ENCODE results near the gene BCAT1.
"Not testable (repeated sequence)": the region's sequence is repeated elsewhere in the genome, so short reads cannot be mapped to it uniquely, and the experiment has no call there.

Gene BCAT1

GRCh38 chr12:24889411-24889810, 59.5 kb downstream of the BCAT1 start:
- Histone ChIP-seq H3K4me1 (ENCODE audit: control insufficient read depth, insufficient read depth, low read length) (peaks cover 3% of the 10 kb centered on the region), H3K27me3 (ENCODE audit: control insufficient read depth, insufficient read depth, low read length) (no peaks in the 10 kb centered on the region), H3K36me3 (ENCODE audit: control insufficient read depth, insufficient read depth, low read length) (no peaks in the 10 kb centered on the region), H3K9me3 (ENCODE audit: control insufficient read depth, insufficient read depth, low read length) (no peaks in the 10 kb centered on the region), H3K9ac (ENCODE audit: low read depth, low read length) (no peak overlapping the region), H3K4me3 (ENCODE audit: low read depth, low read length) (no peak overlapping the region)

- H3K4me3 ChIP-seq (ENCODE audit: low read depth, low read length) = no peak overlapping the region
- peaks cover 3% of the 10 kb centered on the region for H3K4me1 ChIP-seq (ENCODE audit: control insufficient read depth, insufficient read depth, low read length)
- H3K9me3 ChIP-seq (ENCODE audit: control insufficient read depth, insufficient read depth, low read length) = no peaks in the 10 kb centered on the region
- no peaks in the 10 kb centered on the region for H3K36me3 ChIP-seq (ENCODE audit: control insufficient read depth, insufficient read depth, low read length)
- H3K9ac ChIP-seq (ENCODE audit: low read depth, low read length) = no peak overlapping the region
- H3K27me3 ChIP-seq (ENCODE audit: control insufficient read depth, insufficient read depth, low read length) = no peaks in the 10 kb centered on the region
Measured at GRCh38 chr12:24888813-24889212, 60.1 kb downstream of the BCAT1 start.

- Histone ChIP-seq H3K4me1 (ENCODE audit: control insufficient read depth, insufficient read depth, low read length) (peaks cover 3% of the 10 kb centered on the region), H3K27me3 (ENCODE audit: control insufficient read depth, insufficient read depth, low read length) (no peaks in the 10 kb centered on the region), H3K4me3 (ENCODE audit: low read depth, low read length) (no peak overlapping the region), H3K9ac (ENCODE audit: low read depth, low read length) (no peak overlapping the region), H3K36me3 (ENCODE audit: control insufficient read depth, insufficient read depth, low read length) (no peaks in the 10 kb centered on the region), H3K9me3 (ENCODE audit: control insufficient read depth, insufficient read depth, low read length) (no peaks in the 10 kb centered on the region)
Measured at GRCh38 chr12:24884911-24885310, 64.0 kb downstream of the BCAT1 start.

GRCh38 chr12:24881724-24882371, 67.1 kb downstream of the BCAT1 start:
- Histone ChIP-seq H3K27me3 (ENCODE audit: control insufficient read depth, insufficient read depth, low read length) (no peaks in the 10 kb centered on the region), H3K9me3 (ENCODE audit: control insufficient read depth, insufficient read depth, low read length) (no peaks in the 10 kb centered on the region), H3K36me3 (ENCODE audit: control insufficient read depth, insufficient read depth, low read length) (peaks cover 2% of the 10 kb centered on the region), H3K9ac (ENCODE audit: low read depth, low read length) (no peak overlapping the region), H3K4me3 (ENCODE audit: low read depth, low read length) (no peak overlapping the region), H3K4me1 (ENCODE audit: control insufficient read depth, insufficient read depth, low read length) (no peaks in the 10 kb centered on the region)

- Histone ChIP-seq H3K9ac (ENCODE audit: low read depth, low read length) (no peak overlapping the region), H3K36me3 (ENCODE audit: control insufficient read depth, insufficient read depth, low read length) (peaks cover 2% of the 10 kb centered on the region), H3K27me3 (ENCODE audit: control insufficient read depth, insufficient read depth, low read length) (no peaks in the 10 kb centered on the region), H3K4me3 (ENCODE audit: low read depth, low read length) (no peak overlapping the region), H3K9me3 (ENCODE audit: control insufficient read depth, insufficient read depth, low read length) (no peaks in the 10 kb centered on the region), H3K4me1 (ENCODE audit: control insufficient read depth, insufficient read depth, low read length) (no peaks in the 10 kb centered on the region)
Measured at GRCh38 chr12:24881227-24881626, 67.7 kb downstream of the BCAT1 start.

GRCh38 chr12:24880732-24881131, 68.2 kb downstream of the BCAT1 start:
- Histone ChIP-seq H3K9me3 (ENCODE audit: control insufficient read depth, insufficient read depth, low read length) (no peaks in the 10 kb centered on the region), H3K4me3 (ENCODE audit: low read depth, low read length) (no peak overlapping the region), H3K27me3 (ENCODE audit: control insufficient read depth, insufficient read depth, low read length) (no peaks in the 10 kb centered on the region), H3K4me1 (ENCODE audit: control insufficient read depth, insufficient read depth, low read length) (no peaks in the 10 kb centered on the region), H3K9ac (ENCODE audit: low read depth, low read length) (no peak overlapping the region), H3K36me3 (ENCODE audit: control insufficient read depth, insufficient read depth, low read length) (peaks cover 2% of the 10 kb centered on the region)

- Histone ChIP-seq H3K9ac (ENCODE audit: low read depth, low read length) (no peak overlapping the region), H3K27me3 (ENCODE audit: control insufficient read depth, insufficient read depth, low read length) (no peaks in the 10 kb centered on the region), H3K36me3 (ENCODE audit: control insufficient read depth, insufficient read depth, low read length) (peaks cover 2% of the 10 kb centered on the region), H3K4me3 (ENCODE audit: low read depth, low read length) (no peak overlapping the region), H3K4me1 (ENCODE audit: control insufficient read depth, insufficient read depth, low read length) (no peaks in the 10 kb centered on the region), H3K9me3 (ENCODE audit: control insufficient read depth, insufficient read depth, low read length) (no peaks in the 10 kb centered on the region)
Measured at GRCh38 chr12:24879644-24880043, 69.3 kb downstream of the BCAT1 start.

GRCh38 chr12:24875014-24875413, 73.9 kb downstream of the BCAT1 start:
- no peaks in the 10 kb centered on the region for H3K4me1 ChIP-seq (ENCODE audit: control insufficient read depth, insufficient read depth, low read length)
- no peaks in the 10 kb centered on the region for H3K9me3 ChIP-seq (ENCODE audit: control insufficient read depth, insufficient read depth, low read length)
- H3K9ac ChIP-seq (ENCODE audit: low read depth, low read length) = no peak overlapping the region
- no peak overlapping the region for H3K4me3 ChIP-seq (ENCODE audit: low read depth, low read length)
- H3K36me3 ChIP-seq (ENCODE audit: control insufficient read depth, insufficient read depth, low read length) = peaks cover 2% of the 10 kb centered on the region
- no peaks in the 10 kb centered on the region for H3K27me3 ChIP-seq (ENCODE audit: control insufficient read depth, insufficient read depth, low read length)

GRCh38 chr12:24872211-24872610, 76.7 kb downstream of the BCAT1 start:
- Histone ChIP-seq H3K4me3 (ENCODE audit: low read depth, low read length) (no peak overlapping the region), H3K27me3 (ENCODE audit: control insufficient read depth, insufficient read depth, low read length) (no peaks in the 10 kb centered on the region), H3K9me3 (ENCODE audit: control insufficient read depth, insufficient read depth, low read length) (peaks cover 3% of the 10 kb centered on the region), H3K4me1 (ENCODE audit: control insufficient read depth, insufficient read depth, low read length) (no peaks in the 10 kb centered on the region), H3K36me3 (ENCODE audit: control insufficient read depth, insufficient read depth, low read length) (no peaks in the 10 kb centered on the region), H3K9ac (ENCODE audit: low read depth, low read length) (no peak overlapping the region)

GRCh38 chr12:24866139-24866538, 82.8 kb downstream of the BCAT1 start:
- H3K9ac ChIP-seq (ENCODE audit: low read depth, low read length); H3K9me3 ChIP-seq (ENCODE audit: control insufficient read depth, insufficient read depth, low read length); H3K4me1 ChIP-seq (ENCODE audit: control insufficient read depth, insufficient read depth, low read length); H3K36me3 ChIP-seq (ENCODE audit: control insufficient read depth, insufficient read depth, low read length); H3K27me3 ChIP-seq (ENCODE audit: control insufficient read depth, insufficient read depth, low read length); H3K4me3 ChIP-seq (ENCODE audit: low read depth, low read length): not testable (repeated sequence)

- Histone ChIP-seq H3K4me3 (ENCODE audit: low read depth, low read length) (no peak overlapping the region), H3K9me3 (ENCODE audit: control insufficient read depth, insufficient read depth, low read length) (peaks cover 6% of the 10 kb centered on the region), H3K9ac (ENCODE audit: low read depth, low read length) (no peak overlapping the region), H3K4me1 (ENCODE audit: control insufficient read depth, insufficient read depth, low read length) (no peaks in the 10 kb centered on the region), H3K27me3 (ENCODE audit: control insufficient read depth, insufficient read depth, low read length) (no peaks in the 10 kb centered on the region), H3K36me3 (ENCODE audit: control insufficient read depth, insufficient read depth, low read length) (peaks cover 3% of the 10 kb centered on the region)
Measured at GRCh38 chr12:24864796-24865125, 84.1 kb downstream of the BCAT1 start.

GRCh38 chr12:24861766-24862540, 86.9 kb downstream of the BCAT1 start:
- Histone ChIP-seq H3K4me1 (ENCODE audit: control insufficient read depth, insufficient read depth, low read length) (no peaks in the 10 kb centered on the region), H3K9me3 (ENCODE audit: control insufficient read depth, insufficient read depth, low read length) (peaks cover 4% of the 10 kb centered on the region), H3K27me3 (ENCODE audit: control insufficient read depth, insufficient read depth, low read length) (no peaks in the 10 kb centered on the region), H3K36me3 (ENCODE audit: control insufficient read depth, insufficient read depth, low read length) (peaks cover 2% of the 10 kb centered on the region), H3K4me3 (ENCODE audit: low read depth, low read length) (no peak overlapping the region), H3K9ac (ENCODE audit: low read depth, low read length) (no peak overlapping the region)

All from iPS-15b (cell line).